Gastroesophageal sphincter (tissue), 3 donors: ENCODE measurements around the gene NRP1.
A peak's percentile ranks its signal among the peaks of the same experiment; 100 is the strongest.

Experiments
- EP300 ChIP-seq: sonication (generic); formaldehyde crosslinking; IDR thresholded peaks from one replicate; pipeline ENCODE4 v1.6.1; 2017; ENCODE audit warnings: antibody characterized with exemption, mild to moderate bottlenecking
- POLR2A ChIP-seq, 2 donors: fragments of 450-650 bp; IDR thresholded peaks; one replicate each; pipeline ENCODE4 v1.6.1; 2017; ENCODE audit warnings: antibody characterized with exemption in 2 of 2, mild to moderate bottlenecking in 2 of 2, moderate library complexity in 1 of 2
- TF ChIP-seq, protein P1 (sequence below), 4 experiments: fragments of 200-600 bp in 2 of 4; fragments of 450-650 bp in 2 of 4; sonication (generic) in 1 of 4; IDR thresholded peaks; one replicate each; pipeline ENCODE4 v1.5.1; 2017 to 2019; ENCODE audit warnings: antibody characterized with exemption in 4 of 4, mild to moderate bottlenecking in 2 of 4, moderate library complexity in 2 of 4

DNA sequence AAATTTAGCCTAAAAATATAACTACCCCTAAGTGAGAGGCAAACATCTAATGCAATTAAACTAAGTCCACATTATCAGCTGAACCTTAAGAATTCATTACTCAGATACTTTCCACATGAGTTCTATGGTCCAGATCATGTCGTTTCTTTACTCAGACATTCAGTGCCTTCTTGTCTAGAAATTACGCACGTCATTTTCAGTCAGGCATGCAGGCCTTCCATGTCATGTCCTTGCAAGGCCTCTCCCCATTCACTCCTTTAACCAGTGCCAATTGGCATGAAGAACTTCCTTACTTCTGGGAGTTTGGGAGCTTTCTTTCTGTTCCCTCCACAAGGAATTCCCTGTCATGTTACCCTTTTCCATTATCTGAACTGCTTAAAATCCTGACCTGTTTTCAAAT lies 118.8 kb downstream of the NRP1 start:
- TF ChIP-seq POLR2A (IDR thresholded peaks at IDR 0.05): no peak
- TF ChIP-seq, protein P1, sequence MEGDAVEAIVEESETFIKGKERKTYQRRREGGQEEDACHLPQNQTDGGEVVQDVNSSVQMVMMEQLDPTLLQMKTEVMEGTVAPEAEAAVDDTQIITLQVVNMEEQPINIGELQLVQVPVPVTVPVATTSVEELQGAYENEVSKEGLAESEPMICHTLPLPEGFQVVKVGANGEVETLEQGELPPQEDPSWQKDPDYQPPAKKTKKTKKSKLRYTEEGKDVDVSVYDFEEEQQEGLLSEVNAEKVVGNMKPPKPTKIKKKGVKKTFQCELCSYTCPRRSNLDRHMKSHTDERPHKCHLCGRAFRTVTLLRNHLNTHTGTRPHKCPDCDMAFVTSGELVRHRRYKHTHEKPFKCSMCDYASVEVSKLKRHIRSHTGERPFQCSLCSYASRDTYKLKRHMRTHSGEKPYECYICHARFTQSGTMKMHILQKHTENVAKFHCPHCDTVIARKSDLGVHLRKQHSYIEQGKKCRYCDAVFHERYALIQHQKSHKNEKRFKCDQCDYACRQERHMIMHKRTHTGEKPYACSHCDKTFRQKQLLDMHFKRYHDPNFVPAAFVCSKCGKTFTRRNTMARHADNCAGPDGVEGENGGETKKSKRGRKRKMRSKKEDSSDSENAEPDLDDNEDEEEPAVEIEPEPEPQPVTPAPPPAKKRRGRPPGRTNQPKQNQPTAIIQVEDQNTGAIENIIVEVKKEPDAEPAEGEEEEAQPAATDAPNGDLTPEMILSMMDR (IDR thresholded peaks at IDR 0.05): no peak
- TF ChIP-seq EP300: peak; percentile 17
